Osteocyte (in vitro differentiated cells): ENCODE data around the gene PARP16. TPM values are rescaled to one million over a fixed set of nuclear protein-coding genes. Genes with fewer than 3 reads are reported as not detected.

Experiments used
- DNase-seq: peaks from one replicate; pipeline ENCODE4 v3.0.0; 2021; ENCODE audit warnings: mixed read lengths; ENCODE audit not compliant: unreplicated experiment; ENCODE audit errors: extremely low spot score
- H3K27ac Mint-ChIP-seq: one replicate; pipeline ENCODE4 v1.8.0; 2021; ENCODE audit warnings: mild to moderate bottlenecking, mixed read lengths; ENCODE audit not compliant: unreplicated experiment
- H3K27me3 Mint-ChIP-seq: one replicate; pipeline ENCODE4 v1.8.0; 2021; ENCODE audit warnings: mixed read lengths; ENCODE audit not compliant: unreplicated experiment
- H3K36me3 Mint-ChIP-seq: one replicate; pipeline ENCODE4 v1.8.0; 2021; ENCODE audit warnings: mixed read lengths; ENCODE audit not compliant: unreplicated experiment
- H3K4me1 Mint-ChIP-seq: one replicate; pipeline ENCODE4 v1.8.0; 2021; ENCODE audit warnings: mixed read lengths; ENCODE audit not compliant: unreplicated experiment
- H3K4me3 Mint-ChIP-seq: one replicate; pipeline ENCODE4 v1.8.0; 2021; ENCODE audit warnings: mild to moderate bottlenecking, moderate library complexity, mixed read lengths; ENCODE audit not compliant: unreplicated experiment
- H3K9me3 Mint-ChIP-seq: one replicate; pipeline ENCODE4 v1.8.0; 2021; ENCODE audit warnings: mixed read lengths; ENCODE audit not compliant: unreplicated experiment
- CTCF ChIP-seq: fragments of 200-600 bp; sonication (generic); IDR thresholded peaks from 2 replicates; pipeline ENCODE4 v1.5.0; 2021; ENCODE audit warnings: antibody characterized with exemption, mild to moderate bottlenecking, moderate library complexity
- total RNA-seq: library from RNA; stranded (reverse); gene quantifications from 2 replicates; pipeline ENCODE4 v1.2.1, GENCODE V29; 2021

The PARP16 gene
- total RNA-seq, 1 donor from 2014 or later, result 9.5 TPM

DNA sequence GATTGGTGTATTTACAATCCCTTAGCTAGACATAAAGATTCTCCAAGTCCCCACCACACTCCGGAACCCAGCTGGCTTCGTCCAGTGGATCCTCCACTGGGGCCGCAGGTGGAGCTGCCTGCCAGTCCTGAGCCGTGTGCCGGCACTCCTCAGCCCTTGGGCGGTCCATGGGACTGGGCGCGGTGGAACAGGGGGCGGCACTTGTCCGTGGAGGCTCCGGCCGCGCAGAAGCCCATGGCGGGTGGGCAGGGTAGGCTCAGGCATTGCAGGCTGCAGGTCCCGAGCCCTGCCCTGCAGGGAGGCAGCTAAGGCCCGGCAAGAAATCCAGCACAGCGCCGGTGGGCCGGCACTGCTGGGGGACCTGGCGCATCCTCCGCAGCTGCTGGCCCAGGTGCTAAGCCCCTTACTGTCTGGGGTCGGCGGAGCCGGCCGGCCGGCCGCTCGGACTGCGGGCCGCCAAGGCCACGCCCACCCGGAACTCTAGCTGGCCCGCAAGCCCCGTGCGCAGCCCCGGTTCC lies 14.3 kb upstream of the PARP16 start:
- Mint-ChIP-seq H3K27me3 (no peaks in the 10 kb centered on the region), H3K4me1 (peaks cover 30% of the 10 kb centered on the region), H3K27ac (no peak overlapping the region), H3K36me3 (no peaks in the 10 kb centered on the region), H3K4me3 (no peak overlapping the region), H3K9me3 (no peaks in the 10 kb centered on the region)
- no peak for DNase-seq
- no peak for TF ChIP-seq CTCF

DNA sequence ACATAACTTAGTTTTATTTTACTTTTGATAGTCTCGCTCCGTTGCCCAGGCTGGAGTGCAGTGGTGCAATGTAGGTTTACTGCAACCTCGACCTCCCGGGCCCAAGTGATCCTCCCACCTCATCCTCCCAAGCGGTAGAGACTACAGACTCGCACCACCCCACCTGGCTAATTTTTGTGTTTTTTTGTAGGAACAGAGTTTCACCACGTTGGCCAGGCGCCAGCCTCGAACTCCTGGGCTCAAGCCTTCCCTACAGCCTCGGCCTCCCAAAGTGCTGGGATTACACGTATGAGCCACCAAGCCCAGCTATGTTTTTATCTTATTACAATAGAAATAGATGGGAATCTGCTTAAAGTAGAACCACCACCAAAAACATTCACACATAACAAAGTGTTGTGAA lies 12.0 kb upstream of the PARP16 start:
- Mint-ChIP-seq H3K9me3 (no peaks in the 10 kb centered on the region), H3K27ac (no peak overlapping the region), H3K36me3 (no peaks in the 10 kb centered on the region), H3K4me1 (peaks cover 26% of the 10 kb centered on the region), H3K4me3 (no peak overlapping the region), H3K27me3 (no peaks in the 10 kb centered on the region)
- no peak for TF ChIP-seq CTCF
- DNase-seq, result no peak

- TF ChIP-seq CTCF, result no peak
- H3K4me3 Mint-ChIP-seq, result no peak overlapping the region
- H3K4me1 Mint-ChIP-seq, result peaks cover 18% of the 10 kb centered on the region
- H3K9me3 Mint-ChIP-seq, result no peaks in the 10 kb centered on the region
- no peak for DNase-seq
- H3K27me3 Mint-ChIP-seq, result peaks cover 7% of the 10 kb centered on the region
- no peaks in the 10 kb centered on the region for H3K36me3 Mint-ChIP-seq
- no peak overlapping the region for H3K27ac Mint-ChIP-seq
These were observed 6.3 kb upstream of the PARP16 start for GRCh38 chr15:65292938-65293518.

DNA sequence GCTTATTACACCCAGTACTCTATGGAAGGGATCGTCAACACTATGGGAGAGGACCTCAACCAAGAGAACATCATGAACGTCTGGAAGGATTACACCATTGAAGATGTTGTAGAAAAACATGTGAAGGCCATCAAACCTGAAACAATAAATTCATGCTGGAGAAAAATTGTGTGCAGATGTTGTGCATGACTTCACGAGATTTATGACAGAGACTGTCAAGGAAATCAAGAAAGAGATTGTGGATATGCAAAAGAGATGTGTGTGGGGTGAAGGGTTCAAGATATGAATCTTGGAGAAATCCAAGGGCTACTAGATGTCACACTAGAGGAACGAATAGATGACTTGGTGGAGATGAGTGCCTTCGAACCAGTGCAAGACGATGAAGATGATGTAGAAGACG lies 3.5 kb upstream of the PARP16 start:
- Mint-ChIP-seq H3K36me3 (no peaks in the 10 kb centered on the region), H3K4me3 (no peak overlapping the region), H3K4me1 (peaks cover 11% of the 10 kb centered on the region), H3K27me3 (peaks cover 7% of the 10 kb centered on the region), H3K9me3 (no peaks in the 10 kb centered on the region), H3K27ac (no peak overlapping the region)
- TF ChIP-seq CTCF, result no peak
- no peak for DNase-seq

DNA sequence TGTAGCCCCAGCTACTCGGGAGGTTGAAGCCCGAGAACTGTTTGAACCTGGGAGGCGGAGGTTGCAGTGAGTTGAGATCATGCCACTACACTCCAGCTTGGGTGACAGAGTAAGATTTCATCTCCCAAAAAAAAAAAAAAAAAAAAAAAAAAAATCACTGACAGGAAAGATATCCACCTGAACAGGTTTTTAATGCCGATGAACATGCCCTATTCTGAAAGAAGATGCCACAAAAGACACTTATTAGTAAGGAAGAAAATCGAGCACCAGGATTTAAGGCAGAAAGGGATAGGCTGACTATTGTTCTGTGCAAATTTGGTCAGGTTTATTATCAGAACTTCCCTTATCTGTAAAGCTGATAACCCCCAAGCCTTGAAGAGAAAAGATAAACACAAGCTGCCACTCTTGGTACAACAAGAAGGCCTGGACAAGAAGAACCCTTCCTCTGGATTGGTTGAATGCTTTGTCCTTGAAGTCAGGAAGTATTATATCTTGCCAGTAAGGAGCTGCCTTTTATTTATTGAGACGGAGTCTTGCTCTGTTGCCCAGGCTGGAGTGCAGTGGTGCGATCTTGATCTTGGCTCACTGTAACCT lies 2.7 kb upstream of the PARP16 start:
- Mint-ChIP-seq H3K4me3 (no peak overlapping the region), H3K9me3 (no peaks in the 10 kb centered on the region), H3K36me3 (no peaks in the 10 kb centered on the region), H3K27ac (no peak overlapping the region), H3K4me1 (peaks cover 11% of the 10 kb centered on the region), H3K27me3 (peaks cover 7% of the 10 kb centered on the region)
- DNase-seq, result no peak
- no peak for TF ChIP-seq CTCF
